Measurements from ENCODE around the gene TP53I13.

DNA sequence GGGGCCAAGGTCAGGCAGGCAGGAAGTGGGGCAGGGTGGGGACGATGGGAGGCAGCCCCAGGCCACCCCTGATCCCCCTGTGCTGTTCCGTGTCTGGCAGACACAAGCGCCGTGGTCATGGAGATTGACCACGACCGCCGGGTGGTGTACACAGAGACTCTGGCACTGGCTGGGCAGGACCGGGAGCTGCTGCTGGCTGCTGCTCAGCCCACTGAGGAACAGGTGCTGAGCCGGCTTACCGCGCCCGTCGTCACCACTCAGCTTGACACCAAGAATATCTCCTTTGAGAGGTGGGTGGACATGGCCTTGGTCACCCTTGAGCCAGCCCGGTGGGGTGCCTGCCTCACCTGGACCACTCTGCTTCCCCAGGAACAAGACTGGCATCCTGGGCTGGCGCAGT lies 40.5 kb downstream of the TP53I13 start:
- TF ChIP-seq ZBTB1 (CRISPR knock-in tag; IDR thresholded peaks at IDR 0.05; ENCODE audit: borderline replicate concordance) (no peak), NBN (conservative IDR thresholded peaks at IDR 0.05) (no peak), POLR2A (IDR thresholded peaks at IDR 0.05; ENCODE audit: insufficient read depth in 1 of 2, low read depth in 2 of 2, low read length in 2 of 2) (no peak), JUND (CRISPR knock-in tag; IDR thresholded peaks at IDR 0.05) (no peak), CHD4 (IDR thresholded peaks at IDR 0.05; ENCODE audit: borderline replicate concordance, low read length) (no peak), RXRA (CRISPR knock-in tag; IDR thresholded peaks at IDR 0.05) (no peak)
- TF ChIP-seq, protein P1, sequence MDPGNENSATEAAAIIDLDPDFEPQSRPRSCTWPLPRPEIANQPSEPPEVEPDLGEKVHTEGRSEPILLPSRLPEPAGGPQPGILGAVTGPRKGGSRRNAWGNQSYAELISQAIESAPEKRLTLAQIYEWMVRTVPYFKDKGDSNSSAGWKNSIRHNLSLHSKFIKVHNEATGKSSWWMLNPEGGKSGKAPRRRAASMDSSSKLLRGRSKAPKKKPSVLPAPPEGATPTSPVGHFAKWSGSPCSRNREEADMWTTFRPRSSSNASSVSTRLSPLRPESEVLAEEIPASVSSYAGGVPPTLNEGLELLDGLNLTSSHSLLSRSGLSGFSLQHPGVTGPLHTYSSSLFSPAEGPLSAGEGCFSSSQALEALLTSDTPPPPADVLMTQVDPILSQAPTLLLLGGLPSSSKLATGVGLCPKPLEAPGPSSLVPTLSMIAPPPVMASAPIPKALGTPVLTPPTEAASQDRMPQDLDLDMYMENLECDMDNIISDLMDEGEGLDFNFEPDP (CRISPR knock-in tag; conservative IDR thresholded peaks at IDR 0.05), result no peak
- TF ChIP-seq, protein P2, sequence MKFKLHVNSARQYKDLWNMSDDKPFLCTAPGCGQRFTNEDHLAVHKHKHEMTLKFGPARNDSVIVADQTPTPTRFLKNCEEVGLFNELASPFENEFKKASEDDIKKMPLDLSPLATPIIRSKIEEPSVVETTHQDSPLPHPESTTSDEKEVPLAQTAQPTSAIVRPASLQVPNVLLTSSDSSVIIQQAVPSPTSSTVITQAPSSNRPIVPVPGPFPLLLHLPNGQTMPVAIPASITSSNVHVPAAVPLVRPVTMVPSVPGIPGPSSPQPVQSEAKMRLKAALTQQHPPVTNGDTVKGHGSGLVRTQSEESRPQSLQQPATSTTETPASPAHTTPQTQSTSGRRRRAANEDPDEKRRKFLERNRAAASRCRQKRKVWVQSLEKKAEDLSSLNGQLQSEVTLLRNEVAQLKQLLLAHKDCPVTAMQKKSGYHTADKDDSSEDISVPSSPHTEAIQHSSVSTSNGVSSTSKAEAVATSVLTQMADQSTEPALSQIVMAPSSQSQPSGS (CRISPR knock-in tag; IDR thresholded peaks at IDR 0.05), result no peak

Measured in HepG2 (cell line).